CD4-positive, alpha-beta T cell treated with Interleukin-17A for 1 hour (primary cell): ENCODE data around the gene ILDR1.
A peak's percentile ranks its signal among the peaks of the same experiment; 100 is the strongest.

Experiments
- DNase-seq: peaks from one replicate; pipeline ENCODE4 v3.0.0-alpha.2; 2020

ILDR1 gene

GRCh38 chr3:122014741-122015140 is 7.3 kb downstream of the ILDR1 start:
- no peak for DNase-seq

- no peak for DNase-seq
These were observed 8.6 kb downstream of the ILDR1 start for GRCh38 chr3:122013448-122013925.

GRCh38 chr3:122012821-122013220 is 9.2 kb downstream of the ILDR1 start:
- DNase-seq: no peak

- DNase-seq: no peak
These were observed 10.7 kb downstream of the ILDR1 start for GRCh38 chr3:122011396-122011795.

GRCh38 chr3:122010506-122010905 is 11.5 kb downstream of the ILDR1 start:
- DNase-seq: no peak

- no peak for DNase-seq
These were observed 13.9 kb downstream of the ILDR1 start for GRCh38 chr3:122008166-122008565.

GRCh38 chr3:122006267-122006666 is 15.8 kb downstream of the ILDR1 start:
- DNase-seq: no peak

GRCh38 chr3:122004991-122005565 is 17.0 kb downstream of the ILDR1 start:
- DNase-seq: no peak

GRCh38 chr3:122004107-122004506 is 17.9 kb downstream of the ILDR1 start:
- no peak for DNase-seq

GRCh38 chr3:122003606-122004005 is 18.4 kb downstream of the ILDR1 start:
- no peak for DNase-seq

- DNase-seq: no peak
These were observed 18.9 kb downstream of the ILDR1 start for GRCh38 chr3:122003112-122003511.

GRCh38 chr3:122002611-122003010 is 19.4 kb downstream of the ILDR1 start:
- DNase-seq: no peak

- no peak for DNase-seq
These were observed 20.2 kb downstream of the ILDR1 start for GRCh38 chr3:122001892-122002291.

- DNase-seq: no peak
These were observed 21.0 kb downstream of the ILDR1 start for GRCh38 chr3:122000936-122001605.

- DNase-seq: no peak
These were observed 22.1 kb downstream of the ILDR1 start for GRCh38 chr3:121999931-122000330.

GRCh38 chr3:121998611-121999473 is 23.2 kb downstream of the ILDR1 start:
- peak; percentile 3 for DNase-seq

- peak; percentile 14 for DNase-seq
These were observed 23.9 kb downstream of the ILDR1 start for GRCh38 chr3:121998030-121998580.

- no peak for DNase-seq
These were observed 24.7 kb downstream of the ILDR1 start for GRCh38 chr3:121997372-121997771.

- no peak for DNase-seq
These were observed 25.6 kb downstream of the ILDR1 start for GRCh38 chr3:121996441-121996840.

- DNase-seq: peak; percentile 36
These were observed 26.6 kb downstream of the ILDR1 start for GRCh38 chr3:121995161-121996137.

- no peak for DNase-seq
These were observed 27.5 kb downstream of the ILDR1 start for GRCh38 chr3:121994551-121994950.
